Activated CD8-positive, alpha-beta memory T cell treated with anti-CD3 and anti-CD28 coated beads, Interleukin-2, amount 50 U/mL, for 1 hour (primary cell): ENCODE data around the gene GRIK4.
"Not testable (repeated sequence)": the region's sequence is repeated elsewhere in the genome, so short reads cannot be mapped to it uniquely, and the experiment has no call there.

ENCODE experiments used
- DNase-seq: peaks from one replicate; pipeline ENCODE4 v3.0.0-alpha.2; 2020; ENCODE audit errors: extremely low read depth

Gene GRIK4

DNA sequence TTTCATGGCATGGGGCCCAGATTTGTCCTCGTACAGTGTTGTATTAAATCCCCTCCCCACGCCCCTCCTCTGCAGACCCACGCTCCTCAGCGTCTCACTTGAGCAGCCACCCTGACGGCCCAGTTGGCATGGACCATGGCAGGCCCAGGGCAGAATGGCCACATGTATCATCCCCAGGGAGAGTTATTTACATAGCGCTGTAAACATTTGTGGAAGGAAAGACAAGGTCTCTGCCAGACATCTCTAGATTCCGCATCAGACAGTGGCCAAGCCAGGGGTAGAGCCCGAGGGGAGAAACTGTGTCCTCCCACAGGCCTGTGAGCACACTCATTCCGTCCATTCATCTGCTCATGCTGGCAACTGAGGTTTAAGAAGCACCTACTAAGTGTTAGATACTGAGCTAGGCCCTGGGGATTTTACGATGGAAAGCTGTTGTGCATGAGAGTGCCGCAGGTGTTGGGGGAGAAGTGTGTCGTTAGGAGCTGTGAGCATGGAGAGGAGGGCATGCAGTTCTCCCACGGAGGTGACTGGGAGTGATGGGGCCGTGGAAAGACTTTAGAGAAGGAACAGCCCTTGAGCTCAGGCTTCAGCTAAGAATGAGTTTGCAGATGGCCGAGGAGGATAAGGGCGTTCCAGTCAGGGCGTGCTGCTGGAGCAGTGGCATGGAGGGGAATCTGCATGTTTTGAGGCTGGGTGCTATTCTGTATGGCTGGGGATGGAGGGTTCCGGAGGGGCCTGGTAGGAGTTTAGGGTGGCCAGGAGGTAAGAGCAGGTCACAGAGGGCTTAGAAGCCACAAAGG is 94.9 kb downstream of the GRIK4 start:
- DNase-seq: no peak

- DNase-seq: no peak
Measured at GRCh38 chr11:120608061-120608460, 96.5 kb downstream of the GRIK4 start.

DNA sequence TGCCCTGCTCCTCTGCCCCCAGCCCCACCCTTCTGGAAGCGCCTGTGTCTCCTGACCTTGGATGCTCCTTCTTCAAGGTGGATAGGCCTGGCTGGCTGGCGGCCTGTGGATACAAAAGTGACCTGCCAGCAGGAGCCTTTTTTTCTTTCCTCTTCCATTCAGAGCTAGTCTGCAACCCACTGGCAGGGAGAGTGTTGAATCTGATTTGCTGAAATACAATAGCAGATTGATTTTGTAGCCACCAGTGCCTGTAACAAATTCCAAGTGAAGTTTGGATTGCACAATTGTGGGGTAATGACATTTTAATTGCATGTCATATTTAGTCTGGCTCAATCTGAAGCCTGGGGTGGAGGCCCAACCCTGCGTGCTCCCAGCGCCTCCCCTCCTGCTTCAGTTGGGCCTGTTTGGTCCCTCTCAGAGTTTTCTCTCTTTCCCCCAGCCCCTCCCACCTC is 97.2 kb downstream of the GRIK4 start:
- DNase-seq: no peak

DNA sequence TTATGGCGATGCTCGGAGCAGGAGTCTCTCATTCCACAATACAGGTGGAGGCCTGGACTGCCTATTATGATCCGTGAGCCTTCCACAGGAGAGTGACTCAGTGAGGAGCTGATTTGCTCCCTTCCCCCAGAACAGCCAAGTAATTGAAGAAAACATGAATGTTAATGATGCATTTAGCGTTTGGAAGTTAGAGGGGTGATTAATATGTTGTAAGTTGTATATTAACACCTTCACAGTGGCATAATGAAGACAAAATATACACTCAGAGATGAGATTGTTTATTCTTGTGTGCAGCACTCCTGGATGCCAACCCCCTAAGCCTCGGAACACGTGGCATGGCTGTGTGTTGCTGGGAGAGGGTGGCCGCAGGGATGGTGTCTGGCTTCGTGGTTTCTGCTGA is 98.6 kb downstream of the GRIK4 start:
- DNase-seq: no peak

DNA sequence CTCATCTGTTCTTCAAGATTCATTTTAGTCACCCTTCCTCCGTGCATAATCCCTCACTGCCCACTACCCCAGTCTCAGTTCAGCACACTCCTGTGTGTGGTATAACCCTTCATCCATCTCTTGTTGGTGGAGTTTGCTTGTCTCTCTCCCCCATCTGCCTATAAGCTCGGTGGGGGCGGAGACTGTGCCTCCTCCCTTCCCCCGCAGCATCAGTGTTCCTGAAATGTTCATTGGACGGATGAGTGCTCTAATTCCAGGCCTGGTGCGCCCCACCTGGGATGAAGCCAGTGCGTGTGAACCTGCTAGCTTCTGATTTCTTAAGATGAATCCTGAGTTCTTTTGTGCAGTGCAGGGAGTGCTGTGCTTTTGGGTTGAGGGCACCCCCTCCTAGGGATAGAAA is 100.0 kb downstream of the GRIK4 start:
- no peak for DNase-seq

DNA sequence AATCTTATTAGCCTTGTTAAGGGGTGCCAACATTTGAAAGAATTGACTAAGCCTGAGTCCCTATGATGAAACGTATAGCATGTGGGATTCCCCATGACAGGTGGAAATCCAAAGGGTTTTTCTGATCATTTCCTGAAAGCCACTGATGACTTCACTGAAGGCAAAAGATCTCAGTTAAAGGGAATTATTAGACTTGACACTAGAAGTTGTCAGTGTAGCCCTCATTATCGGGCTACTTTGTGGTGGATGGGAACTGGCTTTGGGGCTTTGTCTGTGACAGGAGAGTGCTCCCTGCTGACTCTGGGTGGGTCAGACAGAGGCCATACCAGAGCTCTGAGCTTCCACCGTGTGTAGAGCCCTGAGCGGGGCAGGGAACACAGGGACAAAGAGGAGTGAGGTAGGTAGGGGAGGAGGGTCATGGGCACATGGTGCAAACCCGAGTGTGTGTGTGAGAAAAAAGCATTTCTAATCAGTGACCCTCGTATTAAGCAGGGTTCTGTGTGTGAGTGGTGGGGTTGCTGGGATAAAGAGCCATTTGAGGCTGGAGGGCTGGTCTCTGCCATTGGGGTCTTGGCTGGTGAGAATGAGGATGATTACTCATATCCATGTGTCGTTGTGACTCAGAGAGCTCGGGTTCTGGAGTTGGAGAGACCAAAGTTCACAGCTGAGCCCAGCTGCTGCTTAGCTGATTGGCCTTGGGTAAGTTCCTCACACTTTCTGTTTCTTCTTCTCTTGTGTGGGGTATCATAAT is 101.1 kb downstream of the GRIK4 start:
- no peak for DNase-seq

- no peak for DNase-seq
Measured at GRCh38 chr11:120613264-120614226, 102.0 kb downstream of the GRIK4 start.

- no peak for DNase-seq
Measured at GRCh38 chr11:120615391-120615790, 103.8 kb downstream of the GRIK4 start.

DNA sequence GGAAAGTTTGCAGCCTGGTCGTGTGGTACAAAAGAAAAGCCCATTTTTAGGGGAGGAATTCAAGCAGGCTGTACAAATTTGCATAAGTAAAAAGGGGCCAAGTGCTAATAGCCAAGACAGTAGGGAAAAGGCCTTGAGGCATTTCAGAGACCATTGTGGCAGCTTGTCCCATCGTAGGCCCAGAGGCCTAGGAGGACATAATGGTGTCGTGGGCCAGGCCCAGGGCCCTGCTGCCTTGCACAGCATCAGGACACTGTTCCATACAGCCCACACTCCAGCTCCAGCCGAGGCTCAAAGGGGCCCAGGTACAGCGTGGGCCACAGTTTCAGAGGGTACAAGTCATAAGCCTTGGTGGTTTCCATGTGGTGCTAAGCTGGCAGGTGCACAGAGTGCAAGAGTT is 106.9 kb downstream of the GRIK4 start:
- no peak for DNase-seq

GRCh38 chr11:120622189-120622875 is 110.8 kb downstream of the GRIK4 start:
- DNase-seq: no peak

- not testable (repeated sequence) for DNase-seq
Measured at GRCh38 chr11:120624992-120625391, 113.4 kb downstream of the GRIK4 start.

GRCh38 chr11:120625565-120625964 is 114.0 kb downstream of the GRIK4 start:
- no peak for DNase-seq

- DNase-seq: no peak
Measured at GRCh38 chr11:120626791-120627190, 115.2 kb downstream of the GRIK4 start.

- no peak for DNase-seq
Measured at GRCh38 chr11:120627327-120628163, 116.0 kb downstream of the GRIK4 start.

- DNase-seq: no peak
Measured at GRCh38 chr11:120629407-120630080, 118.0 kb downstream of the GRIK4 start.

DNA sequence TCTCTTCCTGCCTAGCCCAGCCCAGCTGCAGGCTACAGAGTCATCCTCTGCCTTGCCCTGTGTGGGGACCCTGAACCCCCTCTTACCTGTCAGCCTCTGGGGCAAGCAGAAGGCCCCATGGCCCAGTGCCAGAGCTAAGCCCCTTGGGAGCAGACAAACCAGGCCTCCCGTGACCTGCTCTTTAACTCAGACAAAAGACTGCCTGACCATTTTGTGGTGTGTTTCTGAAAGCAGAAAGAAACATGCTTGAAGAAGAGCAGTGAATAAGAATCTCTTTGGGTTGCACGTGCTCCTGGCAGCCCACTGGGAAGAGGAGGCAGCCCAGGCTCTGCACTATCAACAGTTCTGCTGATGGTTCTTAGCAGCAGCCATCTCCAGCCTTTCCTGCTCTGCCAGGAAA is 118.6 kb downstream of the GRIK4 start:
- DNase-seq: no peak

DNA sequence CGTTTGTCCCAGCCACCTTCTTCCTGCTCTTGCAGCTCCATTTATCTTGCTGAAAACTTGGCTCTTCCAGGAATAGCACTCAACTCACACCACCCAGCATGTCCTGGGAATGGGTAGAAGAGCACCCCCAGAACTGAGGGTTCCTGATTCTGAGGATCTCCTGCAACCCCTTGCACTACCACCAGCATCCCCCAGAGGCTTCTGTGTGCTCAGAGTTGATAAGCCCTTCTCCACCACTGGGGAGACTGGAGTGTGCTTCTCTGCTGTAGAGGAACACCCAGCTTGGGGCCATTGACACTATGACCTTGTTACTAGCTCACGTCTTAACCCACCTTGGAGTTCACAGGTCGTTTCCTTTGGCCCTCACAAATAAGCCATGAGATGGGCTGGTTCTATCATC is 121.0 kb downstream of the GRIK4 start:
- DNase-seq: no peak

DNA sequence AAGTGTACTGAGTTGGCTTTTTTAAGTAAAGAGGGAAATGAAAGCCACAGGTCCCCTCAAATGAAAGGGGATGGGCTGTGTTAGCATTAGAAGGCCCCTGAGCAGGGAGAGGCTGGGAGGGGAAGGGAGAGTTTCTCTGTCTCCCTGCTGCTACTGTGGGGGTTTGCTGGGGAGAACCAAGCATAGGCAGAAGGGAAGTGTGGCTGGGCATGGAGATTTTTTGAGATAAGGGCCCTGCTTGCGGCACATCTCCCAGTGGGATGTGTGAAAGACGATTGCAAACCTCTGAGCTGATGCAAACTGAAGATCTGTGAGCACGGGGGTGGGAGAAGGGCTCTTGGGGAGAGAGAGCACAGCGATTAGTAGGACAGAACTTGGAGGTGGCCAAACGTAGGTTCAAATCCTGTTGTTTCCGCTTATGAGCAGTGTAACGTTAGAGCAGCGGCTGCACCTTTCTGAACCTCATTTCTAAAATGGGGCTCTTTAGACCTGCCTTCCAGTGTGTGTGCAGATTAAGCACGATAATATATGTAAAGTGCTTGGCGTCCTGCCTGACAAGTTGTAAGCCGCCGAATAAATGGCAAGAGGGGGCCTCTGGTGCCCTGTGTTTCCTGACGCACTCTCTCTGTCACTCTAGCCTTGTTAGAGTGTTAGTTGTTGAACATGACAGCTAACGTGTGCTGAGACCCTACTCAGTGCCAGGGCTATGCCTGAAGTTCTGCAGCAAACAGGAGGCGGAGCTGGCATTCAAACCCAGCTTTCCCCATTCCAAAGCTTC is 122.3 kb downstream of the GRIK4 start:
- DNase-seq: no peak

DNA sequence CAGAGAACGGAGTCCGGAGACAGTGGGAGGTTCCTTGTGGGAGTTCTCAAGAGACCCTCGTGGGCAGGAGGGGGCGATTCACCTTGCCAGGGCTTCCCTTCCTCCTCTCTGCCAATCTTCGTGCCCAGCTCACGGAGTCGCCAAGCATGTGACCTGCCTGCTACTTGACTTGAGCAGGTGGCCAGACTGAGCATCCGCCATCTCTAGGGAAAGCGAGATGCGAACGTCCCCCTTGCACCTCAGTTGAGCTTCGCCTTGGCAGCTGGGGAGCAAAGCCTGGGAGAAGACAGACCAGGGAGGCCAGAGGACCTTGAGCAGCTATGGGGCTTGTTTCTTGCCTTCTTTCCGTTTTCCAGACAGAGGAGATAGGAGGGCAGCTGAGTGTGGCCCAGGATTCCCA is 123.2 kb downstream of the GRIK4 start:
- no peak for DNase-seq
